ENCODE data around the gene SUGCT.

The SUGCT gene

DNA sequence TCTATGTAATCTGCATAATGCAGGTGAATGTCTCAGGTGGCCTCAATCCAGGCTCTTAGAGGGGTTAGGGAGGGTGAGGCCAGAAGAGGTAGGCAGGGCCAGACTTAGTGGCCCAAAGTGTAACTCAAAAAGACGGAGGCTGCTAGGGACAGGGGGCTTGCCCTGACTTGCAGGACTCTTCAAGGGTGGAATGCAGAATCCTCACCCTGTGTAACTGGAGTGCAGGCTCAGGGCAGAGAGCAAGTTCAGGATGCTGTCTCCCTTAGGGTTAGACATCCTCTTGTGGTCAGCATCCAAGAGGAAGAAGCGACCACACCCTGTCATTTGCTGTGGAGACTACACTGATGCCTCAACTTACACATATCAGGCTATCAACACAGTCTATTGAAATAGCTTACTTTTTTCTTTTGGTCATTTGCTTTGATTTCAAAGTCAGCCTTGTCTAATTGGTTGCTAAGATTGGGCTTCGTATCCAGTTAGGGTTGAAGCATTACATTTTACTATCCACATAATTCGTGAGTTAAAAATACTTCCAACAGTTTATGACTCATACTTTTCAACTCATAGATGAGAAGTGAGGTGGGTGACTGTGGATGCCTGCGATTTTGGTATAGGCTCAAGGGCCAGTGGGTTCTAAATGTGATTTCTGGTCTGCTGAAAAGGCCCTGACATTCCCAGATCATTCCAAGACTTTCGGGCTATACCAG is 563.6 kb downstream of the SUGCT start:
- DNase-seq (ENCODE audit: low spot score), result no peak
- TF ChIP-seq, protein P1, sequence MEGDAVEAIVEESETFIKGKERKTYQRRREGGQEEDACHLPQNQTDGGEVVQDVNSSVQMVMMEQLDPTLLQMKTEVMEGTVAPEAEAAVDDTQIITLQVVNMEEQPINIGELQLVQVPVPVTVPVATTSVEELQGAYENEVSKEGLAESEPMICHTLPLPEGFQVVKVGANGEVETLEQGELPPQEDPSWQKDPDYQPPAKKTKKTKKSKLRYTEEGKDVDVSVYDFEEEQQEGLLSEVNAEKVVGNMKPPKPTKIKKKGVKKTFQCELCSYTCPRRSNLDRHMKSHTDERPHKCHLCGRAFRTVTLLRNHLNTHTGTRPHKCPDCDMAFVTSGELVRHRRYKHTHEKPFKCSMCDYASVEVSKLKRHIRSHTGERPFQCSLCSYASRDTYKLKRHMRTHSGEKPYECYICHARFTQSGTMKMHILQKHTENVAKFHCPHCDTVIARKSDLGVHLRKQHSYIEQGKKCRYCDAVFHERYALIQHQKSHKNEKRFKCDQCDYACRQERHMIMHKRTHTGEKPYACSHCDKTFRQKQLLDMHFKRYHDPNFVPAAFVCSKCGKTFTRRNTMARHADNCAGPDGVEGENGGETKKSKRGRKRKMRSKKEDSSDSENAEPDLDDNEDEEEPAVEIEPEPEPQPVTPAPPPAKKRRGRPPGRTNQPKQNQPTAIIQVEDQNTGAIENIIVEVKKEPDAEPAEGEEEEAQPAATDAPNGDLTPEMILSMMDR (IDR thresholded peaks at IDR 0.05; ENCODE audit: extremely low read depth, insufficient read depth, missing control alignments), result no peak
- in situ Hi-C loops (cut with MboI; ENCODE audit: low pct_unique_long_range_greater_than_20kb, low sequenced_read_pairs, unreplicated experiment), result no loop called here

DNA sequence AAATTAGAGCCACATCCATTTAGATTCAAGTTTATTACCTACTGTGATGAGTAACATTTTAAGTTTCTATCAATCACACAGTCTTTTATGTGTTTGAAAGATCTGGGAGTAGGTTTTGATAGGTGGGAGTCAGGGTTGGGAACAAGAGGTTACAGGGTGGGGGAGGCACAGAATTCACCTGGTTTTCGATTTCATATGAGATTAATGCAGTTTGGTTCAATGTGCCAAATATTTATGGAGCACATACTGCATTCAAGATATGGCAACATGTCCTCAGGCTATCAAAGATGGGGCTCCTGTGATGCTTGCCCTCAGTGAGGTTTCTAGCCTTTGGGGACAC is 564.1 kb downstream of the SUGCT start:
- DNase-seq (ENCODE audit: low spot score), result no peak
- TF ChIP-seq, protein P1 (IDR thresholded peaks at IDR 0.05; ENCODE audit: extremely low read depth, insufficient read depth, missing control alignments), result no peak
- in situ Hi-C loops (cut with MboI; ENCODE audit: low pct_unique_long_range_greater_than_20kb, low sequenced_read_pairs, unreplicated experiment), result no loop called here

DNA sequence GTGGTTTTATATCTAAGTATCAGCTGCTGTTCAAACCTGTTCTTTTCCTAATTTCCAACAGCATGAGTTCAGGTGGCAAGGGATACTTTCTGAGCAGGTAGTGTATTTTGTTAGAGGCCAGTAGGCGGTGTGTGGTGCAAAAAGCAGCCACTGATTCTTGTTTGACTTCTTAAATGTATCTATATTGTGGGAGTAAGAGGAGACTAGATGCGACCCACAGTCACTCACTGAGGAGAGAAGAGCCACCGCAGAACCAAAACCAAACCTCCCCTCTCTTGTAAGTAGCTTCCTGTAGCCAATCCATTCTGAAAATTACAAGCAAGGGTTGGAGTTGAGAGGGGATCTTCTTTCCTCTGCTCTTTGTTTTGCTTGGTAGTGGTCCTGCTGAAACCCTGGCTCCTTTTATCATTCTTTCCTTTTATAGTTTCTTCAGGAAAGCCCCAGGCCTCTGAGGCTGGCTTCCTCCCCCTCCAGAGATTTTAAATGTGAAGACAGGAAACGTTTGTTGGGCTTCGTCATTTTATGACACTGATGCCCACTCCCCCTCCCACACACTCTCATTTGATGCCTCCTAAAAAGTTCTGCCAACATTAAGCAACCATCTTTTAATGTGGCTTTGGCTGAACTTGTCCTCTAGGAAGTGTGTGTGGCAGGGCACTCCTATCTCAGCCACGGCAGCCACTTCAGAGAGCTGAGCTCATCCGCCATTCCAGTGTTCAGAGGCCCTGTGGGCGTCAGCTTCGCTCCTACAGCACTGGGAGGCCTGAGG is 566.0 kb downstream of the SUGCT start:
- TF ChIP-seq, protein P1 (IDR thresholded peaks at IDR 0.05; ENCODE audit: extremely low read depth, insufficient read depth, missing control alignments), result no peak
- in situ Hi-C loops (cut with MboI; ENCODE audit: low pct_unique_long_range_greater_than_20kb, low sequenced_read_pairs, unreplicated experiment), result no loop called here
- DNase-seq (ENCODE audit: low spot score), result no peak

DNA sequence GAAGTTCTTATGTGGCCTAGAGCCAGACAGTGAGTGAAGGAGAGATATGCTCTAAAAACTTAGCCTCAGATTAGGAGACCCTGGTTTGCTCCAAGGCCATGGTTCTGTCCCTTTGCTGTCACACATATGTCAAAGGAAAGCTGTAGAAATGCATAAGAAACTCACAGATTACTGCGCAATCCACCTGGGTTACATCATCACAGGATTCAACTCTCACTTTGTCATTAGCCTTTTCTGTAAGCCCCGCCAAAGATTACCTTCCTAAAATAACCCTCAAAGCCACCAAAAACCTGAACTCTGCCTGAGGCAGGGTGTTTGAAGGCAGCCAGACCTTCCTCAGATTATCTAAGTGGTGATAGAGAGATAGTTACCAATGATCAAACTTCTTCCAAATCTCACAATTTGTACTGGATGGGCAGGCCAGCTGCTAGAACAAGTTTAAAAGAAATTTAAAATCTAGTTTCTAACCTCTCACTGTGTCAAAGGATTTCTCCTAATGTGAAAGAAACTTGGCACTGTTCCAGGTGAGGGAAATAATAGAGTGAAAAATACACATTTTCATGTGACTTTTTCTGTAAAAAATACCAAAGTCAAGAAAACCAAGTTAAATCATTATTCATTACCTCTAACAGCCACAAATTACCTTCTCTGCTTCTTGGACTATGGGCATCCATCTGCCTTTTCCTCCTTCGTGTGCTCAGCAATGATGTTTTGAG is 567.2 kb downstream of the SUGCT start:
- TF ChIP-seq, protein P1 (IDR thresholded peaks at IDR 0.05; ENCODE audit: extremely low read depth, insufficient read depth, missing control alignments), result no peak
- no peak for DNase-seq (ENCODE audit: low spot score)
- in situ Hi-C loops (cut with MboI; ENCODE audit: low pct_unique_long_range_greater_than_20kb, low sequenced_read_pairs, unreplicated experiment), result no loop called here

DNA sequence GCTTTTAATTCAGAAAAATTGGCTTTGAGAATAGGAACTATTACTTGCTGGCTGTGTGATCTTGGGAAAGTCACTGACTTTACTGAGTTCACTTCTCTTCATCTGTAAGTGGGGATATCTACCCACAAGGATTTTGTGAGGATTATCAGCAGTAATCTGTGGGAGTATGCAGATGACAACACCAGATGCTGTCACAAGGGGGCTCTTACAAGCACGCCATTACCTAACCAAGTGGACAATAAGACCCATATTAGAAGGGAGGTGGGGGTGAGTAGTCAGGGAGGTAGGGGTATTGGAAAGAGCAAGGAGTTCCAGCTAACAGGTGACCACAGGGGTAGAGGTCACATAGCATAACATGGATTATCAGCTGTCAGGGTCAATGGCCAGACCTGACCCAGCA is 569.4 kb downstream of the SUGCT start:
- DNase-seq (ENCODE audit: low spot score), result no peak
- TF ChIP-seq, protein P1 (IDR thresholded peaks at IDR 0.05; ENCODE audit: extremely low read depth, insufficient read depth, missing control alignments), result no peak
- in situ Hi-C loops (cut with MboI; ENCODE audit: low pct_unique_long_range_greater_than_20kb, low sequenced_read_pairs, unreplicated experiment), result no loop called here

DNA sequence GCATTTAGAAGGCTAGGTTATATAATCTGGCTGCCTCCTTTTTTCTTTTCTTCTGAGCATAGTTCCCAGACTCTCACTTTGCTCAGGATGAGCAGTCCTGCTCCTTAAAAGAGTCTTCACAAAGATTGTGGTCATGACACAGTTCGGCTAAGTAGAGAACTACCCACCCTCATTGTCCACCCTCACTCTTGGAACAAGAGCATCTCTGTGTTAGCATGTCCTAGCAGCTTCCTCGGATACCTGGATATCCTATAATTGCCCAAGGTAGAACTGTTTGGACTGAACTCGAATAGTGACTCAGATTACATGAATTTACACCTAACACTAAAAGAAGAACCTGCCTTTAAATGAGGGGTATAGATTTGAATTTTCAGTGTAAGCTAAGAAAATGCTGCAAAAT is 572.0 kb downstream of the SUGCT start:
- TF ChIP-seq, protein P1 (IDR thresholded peaks at IDR 0.05; ENCODE audit: extremely low read depth, insufficient read depth, missing control alignments), result no peak
- in situ Hi-C loops (cut with MboI; ENCODE audit: low pct_unique_long_range_greater_than_20kb, low sequenced_read_pairs, unreplicated experiment), result no loop called here
- DNase-seq (ENCODE audit: low spot score), result no peak

All from GM13977 (cell line).